NB4 (cell line): ENCODE measurements around the gene LTBP1.

Experiments
- CTCF ChIP-seq: IDR thresholded peaks from one replicate; pipeline ENCODE4 v1.5.1; 2012; ENCODE audit warnings: low read depth, low read length
- POLR2A ChIP-seq: IDR thresholded peaks from 2 replicates; pipeline ENCODE4 v1.6.1; 2011; ENCODE audit warnings: mild to moderate bottlenecking; ENCODE audit not compliant: insufficient read length; ENCODE audit errors: extremely low read depth

DNA sequence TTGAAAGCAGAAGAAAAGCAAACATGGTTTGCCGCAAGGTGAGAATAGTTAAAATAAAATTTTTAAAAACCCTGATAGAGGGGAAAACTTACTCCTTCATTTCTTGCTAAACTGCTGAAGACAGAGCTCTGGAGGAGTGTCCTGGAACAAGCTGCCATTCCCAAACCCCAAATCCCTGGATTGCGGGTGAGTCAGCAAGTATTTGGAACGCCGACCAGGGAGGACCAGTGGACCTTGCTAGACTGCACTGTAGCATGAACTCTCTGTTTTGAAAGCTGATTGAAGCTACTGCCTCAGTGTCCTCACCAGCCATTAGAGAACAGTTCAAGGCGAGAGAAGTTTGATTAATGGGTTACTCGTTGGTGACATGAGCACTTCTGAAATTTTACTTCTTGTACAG is 430.3 kb downstream of the LTBP1 start:
- TF ChIP-seq CTCF (no peak), POLR2A (no peak)
